G401 (cell line): Measurements from ENCODE around the gene OTC. TPM values are rescaled to one million over a fixed set of nuclear protein-coding genes. Genes with fewer than 3 reads are reported as not detected.

Experiments used
- DNase-seq: peaks from one replicate; pipeline ENCODE4 v3.0.0-alpha.2; 2015; ENCODE audit warnings: low spot score
- in situ Hi-C: cut with HindIII; loops from 2 replicates; pipeline ENCODE4 v1.10.0; 2016; ENCODE audit warnings: low sequenced_read_pairs, mixed read lengths
- total RNA-seq: library from RNA; depleted of rRNA; stranded (reverse); fragments of >200 nt; shearing (Covaris generic); gene quantifications from 2 replicates; pipeline ENCODE4 v1.2.3, GENCODE V29; 2014; rRNA removed

Gene OTC
- total RNA-seq = not detected in 2 replicates

DNA sequence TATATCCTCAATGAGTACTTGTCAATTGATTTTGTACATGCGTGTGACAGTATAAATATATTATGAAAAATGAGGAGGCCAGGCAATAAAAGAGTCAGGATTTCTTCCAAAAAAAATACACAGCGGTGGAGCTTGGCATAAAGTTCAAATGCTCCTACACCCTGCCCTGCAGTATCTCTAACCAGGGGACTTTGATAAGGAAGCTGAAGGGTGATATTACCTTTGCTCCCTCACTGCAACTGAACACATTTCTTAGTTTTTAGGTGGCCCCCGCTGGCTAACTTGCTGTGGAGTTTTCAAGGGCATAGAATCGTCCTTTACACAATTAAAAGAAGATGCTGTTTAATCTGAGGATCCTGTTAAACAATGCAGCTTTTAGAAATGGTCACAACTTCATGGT is at the start of gene OTC:
Gene OTC (plus strand): TSS at position 243 of the 400 bp plus-strand sequence. CDS start 93 bp downstream, at position 336.
- in situ Hi-C loops = no loop called here

DNA sequence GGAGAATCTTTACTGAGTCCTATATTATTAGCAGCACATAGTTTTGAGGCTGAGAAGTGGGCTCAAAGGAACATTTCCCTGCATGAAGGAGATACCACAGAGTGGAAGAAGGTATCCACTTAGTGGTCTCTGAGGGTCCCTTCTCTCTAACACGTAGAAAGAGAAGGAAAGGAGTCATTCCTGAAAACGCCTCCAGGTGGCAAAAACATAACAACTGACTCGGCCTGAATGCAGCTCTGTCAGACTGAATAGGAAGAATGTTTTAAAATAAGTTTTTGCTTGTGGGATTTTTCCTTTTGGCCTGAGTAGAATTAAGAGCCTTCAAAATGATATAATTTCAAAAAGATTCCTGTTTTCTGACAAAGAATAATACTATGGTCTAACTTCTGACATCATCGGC is 48.4 kb upstream of the OTC start:
- no peak for DNase-seq
- in situ Hi-C loops = no loop called here

More for the DNA sequence above, at the start of gene OTC:
- DNase-seq = no peak

DNA sequence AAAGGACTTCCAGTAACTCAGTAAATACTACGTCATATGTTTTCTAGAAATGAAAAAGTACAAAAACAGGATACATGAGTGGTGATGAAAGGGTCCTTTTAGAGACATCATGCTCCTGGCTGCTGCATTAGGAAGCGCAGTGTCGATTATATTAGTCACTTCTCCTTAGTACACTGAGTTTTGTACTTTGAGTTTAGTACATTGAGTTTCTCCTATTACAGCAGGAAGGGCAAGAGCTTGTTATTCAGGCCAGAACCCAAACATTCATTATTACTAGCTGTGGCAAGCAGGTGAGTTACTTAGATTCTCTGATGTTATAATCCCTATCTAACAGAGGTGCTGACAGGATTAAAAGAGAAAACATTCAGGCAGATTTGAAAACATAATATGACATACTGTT is 46.4 kb upstream of the OTC start:
- in situ Hi-C loops = no loop called here
- no peak for DNase-seq

DNA sequence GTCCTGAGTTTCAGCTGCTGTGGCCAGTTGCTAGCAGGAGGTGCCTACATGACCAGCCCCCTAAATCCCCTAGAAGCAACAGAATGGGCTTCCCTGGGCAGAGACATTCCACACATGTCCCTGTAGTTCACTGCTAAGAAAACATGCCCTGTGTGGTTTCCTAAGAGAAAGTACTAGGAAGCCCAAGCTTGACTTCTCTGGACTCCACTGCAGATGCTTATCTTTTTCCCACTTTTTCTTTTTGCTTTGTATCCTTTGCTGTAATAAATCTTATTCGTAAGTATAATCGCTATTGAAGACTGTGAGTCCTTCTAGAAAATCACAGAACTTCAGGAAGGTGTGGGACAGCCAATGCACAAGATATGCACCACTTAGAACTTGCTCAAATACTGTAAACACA is 40.7 kb upstream of the OTC start:
- DNase-seq = no peak
- in situ Hi-C loops = no loop called here

DNA sequence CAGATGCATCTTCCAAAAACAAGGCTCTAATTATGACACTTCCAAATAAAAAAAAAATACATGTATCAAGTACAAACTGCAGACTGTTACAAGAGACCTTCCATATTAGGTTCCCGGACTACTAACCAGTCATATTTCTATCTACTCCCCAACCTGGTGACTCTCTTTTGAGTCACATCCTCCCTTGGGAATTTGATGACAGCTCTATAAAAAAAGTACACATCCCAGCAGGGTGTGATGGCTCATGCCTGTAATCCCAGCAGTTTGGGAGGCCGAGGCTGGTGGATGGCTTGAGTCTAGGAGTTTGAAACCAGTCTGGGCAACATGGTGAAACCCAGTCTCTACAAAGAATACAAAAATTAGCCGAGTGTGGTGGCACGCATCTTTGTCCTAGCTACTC is 40.0 kb upstream of the OTC start:
- no peak for DNase-seq
- in situ Hi-C loops = no loop called here

DNA sequence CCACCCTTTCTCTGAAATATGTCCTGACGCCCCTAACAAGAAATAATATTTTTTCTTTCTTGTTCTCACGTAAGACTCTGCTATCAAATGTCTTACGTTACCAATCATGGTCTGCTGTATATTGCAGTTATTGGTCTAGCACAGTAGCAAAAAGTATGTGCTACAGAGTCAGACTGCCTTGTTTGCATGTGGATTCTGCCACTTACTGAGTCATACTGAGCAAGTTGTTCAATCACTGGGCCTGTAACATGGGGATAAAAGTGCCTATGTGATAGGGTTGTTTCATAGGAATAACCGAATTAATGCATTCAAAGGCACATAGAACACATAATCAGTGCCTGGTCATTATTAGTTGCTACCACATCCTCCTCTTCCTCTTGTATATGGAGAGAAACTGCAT is 39.2 kb upstream of the OTC start:
- DNase-seq = no peak
- in situ Hi-C loops = no loop called here

DNA sequence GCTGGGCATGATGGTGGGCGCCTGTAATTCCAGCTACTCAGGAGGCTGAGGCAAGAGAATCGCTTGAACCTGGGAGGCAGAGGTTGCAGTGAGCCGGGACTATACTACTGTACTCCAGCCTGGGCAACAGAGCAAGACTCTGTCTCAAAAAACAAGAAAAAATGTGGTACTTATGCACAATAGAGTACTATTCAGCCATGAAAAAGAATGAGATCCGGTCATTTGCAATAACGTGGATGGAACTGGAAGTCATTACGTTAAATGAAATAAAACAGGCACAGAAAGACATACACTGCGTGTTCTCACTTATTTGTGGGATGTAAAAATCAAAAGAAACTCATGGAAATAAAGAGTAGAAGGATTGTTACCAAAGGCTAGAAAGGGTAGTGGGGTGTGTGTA is 37.2 kb upstream of the OTC start:
- in situ Hi-C loops = no loop called here
- DNase-seq = no peak

DNA sequence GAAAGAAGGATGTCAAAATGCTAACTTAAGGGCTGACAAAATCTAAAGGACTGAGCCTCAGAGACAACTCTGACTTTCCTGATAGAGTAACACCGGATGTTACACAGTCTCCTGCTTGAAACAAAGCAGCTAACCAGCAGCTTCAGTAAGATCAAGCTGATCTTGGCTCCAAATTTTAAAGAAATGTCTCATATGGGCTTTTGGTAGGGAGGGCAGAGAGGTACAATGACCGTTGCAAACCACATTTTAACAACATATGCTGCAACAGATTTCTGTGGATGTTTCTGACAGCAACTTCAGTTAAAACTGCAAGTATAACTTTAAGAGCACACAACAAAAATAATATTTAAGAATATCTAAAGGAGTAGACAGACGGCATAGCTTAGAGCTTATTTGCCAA is 34.2 kb upstream of the OTC start:
- no peak for DNase-seq
- in situ Hi-C loops = no loop called here

DNA sequence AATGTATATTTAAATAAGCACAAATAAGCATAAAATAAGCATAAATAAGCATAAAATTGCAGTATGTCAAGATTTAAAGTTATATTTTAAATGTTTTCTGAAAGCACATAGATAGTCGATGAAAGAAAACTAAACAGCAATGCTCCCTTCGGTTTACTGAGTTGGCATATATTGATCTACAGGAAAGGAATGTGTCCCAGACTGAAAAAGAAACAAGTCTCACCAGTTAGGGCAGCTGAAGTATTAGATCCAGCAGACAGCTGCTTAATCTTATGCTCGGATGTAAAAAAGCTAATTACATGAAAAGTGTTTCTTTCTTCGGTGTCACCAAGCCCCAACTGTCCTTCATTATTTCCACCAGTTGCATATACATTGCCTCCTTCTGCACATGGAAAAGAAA is 33.8 kb upstream of the OTC start:
- in situ Hi-C loops = no loop called here
- no peak for DNase-seq

DNA sequence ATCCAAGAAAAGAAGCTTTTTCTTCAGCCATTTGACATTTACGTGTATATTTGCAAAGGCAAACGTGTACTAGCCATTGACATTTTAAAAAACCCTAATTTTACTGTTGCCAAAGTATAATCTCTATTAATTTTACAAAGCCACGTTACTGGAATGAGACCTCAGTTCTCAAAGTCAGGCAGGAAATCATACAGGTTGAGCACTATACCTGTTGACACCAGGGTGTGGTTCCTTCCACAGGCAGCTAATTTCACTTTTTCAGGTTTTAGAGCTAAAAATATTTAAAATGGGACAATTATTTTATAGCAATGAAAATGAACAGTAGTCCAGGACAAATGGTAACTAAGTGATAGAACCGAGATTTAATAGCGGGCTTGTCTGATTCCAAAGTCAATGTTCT is 31.6 kb upstream of the OTC start:
- in situ Hi-C loops = no loop called here
- DNase-seq = no peak

DNA sequence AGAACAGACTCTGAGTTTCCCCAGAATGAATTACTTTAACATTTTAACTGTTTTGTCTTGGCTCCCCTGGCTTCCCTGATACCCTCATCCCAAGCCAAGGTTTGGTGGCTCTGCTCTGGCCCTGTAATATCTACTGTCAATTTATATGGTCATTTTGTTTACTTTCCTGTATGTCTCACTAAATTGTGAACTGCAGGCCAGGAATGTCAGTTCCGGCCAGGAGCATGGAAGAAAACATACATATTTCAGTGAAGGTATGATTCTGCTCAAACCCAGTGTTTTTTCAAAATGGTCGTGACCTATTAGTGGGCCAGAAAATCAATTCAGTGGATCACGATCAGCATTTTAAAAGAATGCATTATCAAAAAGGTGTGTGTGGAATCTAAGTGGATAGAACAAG is 26.3 kb upstream of the OTC start:
- peak; percentile 1 for DNase-seq
- in situ Hi-C loops = no loop called here

DNA sequence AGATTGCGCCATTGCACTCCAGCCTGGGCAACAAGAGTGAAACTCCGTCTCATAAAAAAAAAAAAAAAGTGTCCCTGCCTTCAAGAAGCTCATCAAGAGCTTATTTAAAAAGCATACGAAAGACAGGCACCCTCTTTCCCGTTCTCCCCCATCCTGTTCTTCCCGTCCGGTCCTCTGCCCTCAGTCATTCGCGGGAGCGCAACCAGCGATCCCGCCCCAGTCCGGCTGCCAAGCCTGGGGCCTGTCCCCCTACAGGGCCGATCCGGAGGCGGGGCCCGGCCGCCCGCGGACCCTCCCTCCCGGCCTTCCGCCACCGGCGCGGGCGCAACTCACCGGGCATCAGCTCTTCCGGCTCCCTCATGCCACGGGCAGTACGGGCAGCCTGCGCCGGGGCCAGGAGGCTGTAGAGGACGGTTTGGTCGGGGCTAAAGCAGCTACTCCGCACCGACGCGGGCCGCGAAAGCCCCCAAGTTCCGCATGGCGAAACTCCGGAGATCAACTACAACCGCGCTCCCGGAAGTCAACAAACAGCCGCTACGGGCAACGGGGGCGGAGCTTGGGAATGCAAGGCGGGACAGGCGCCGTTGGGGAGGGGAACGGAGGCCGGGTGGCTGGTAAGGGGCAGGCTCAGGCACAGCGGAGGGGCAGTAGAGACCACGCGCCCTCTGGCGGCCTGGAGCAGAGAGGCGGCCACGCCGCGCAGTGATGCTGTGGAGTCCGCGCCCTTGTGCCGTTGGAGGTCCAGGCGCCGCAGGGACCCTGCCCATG is 25.2 kb upstream of the OTC start, which contains the start of gene RPGR:
Gene RPGR (minus strand): TSS at position 503 of the 768 bp plus-strand sequence. CDS start 142 bp downstream, at position 361.
- peak; percentile 87 for DNase-seq
- in situ Hi-C loops = no loop called here

DNA sequence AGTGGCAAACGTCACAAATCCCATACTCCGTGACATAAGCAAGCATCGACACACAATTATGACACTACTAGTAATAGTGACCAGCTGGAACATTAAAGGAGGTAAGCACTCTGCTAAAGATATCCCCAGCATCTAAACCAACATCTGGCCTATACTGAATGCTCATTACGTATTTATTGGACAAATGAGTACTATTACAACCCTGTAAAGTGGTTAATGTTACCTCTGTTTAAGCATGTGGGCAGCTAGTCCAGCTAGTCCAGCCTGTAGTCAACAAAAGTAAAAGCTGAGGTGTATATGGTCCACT is 24.7 kb upstream of the OTC start:
- DNase-seq = no peak
- in situ Hi-C loops = no loop called here

DNA sequence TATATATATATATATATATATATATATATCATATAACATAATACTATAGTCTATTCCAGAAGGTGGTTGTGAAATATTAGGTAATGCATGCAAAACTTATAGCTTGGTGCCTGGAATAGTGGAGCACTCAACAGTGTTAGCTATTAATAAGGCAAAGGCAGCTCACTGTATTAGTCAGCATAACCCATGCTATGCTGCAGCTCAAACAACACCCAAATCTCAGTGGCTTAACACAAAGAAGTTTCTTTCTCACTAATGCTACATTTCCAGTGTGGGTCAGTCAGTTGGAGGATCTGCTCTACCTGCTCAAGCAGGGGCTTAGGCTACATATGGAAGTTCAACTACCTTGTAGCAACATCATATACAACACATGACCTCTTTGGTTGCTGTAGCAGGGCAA is 19.9 kb upstream of the OTC start:
- no peak for DNase-seq
- in situ Hi-C loops = no loop called here

DNA sequence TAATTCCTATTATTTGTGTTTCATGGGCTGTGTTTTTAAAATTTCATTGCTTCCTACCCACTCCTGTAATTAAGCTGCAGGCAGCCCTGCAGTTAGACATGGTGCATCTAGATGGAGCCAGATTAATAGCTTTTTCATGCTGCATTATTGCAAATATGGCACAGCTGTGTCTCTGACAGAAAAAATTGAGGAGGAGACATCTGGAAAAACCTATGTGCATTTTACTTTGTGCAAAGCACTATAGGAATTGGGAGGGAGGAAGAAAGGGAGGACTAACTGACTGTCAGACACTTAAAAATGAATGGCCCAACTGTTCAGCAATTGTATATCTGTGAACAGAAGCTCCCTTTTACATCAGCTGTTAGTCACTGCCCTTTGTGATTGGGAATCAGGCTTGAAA is 17.0 kb upstream of the OTC start:
- in situ Hi-C loops = no loop called here

DNA sequence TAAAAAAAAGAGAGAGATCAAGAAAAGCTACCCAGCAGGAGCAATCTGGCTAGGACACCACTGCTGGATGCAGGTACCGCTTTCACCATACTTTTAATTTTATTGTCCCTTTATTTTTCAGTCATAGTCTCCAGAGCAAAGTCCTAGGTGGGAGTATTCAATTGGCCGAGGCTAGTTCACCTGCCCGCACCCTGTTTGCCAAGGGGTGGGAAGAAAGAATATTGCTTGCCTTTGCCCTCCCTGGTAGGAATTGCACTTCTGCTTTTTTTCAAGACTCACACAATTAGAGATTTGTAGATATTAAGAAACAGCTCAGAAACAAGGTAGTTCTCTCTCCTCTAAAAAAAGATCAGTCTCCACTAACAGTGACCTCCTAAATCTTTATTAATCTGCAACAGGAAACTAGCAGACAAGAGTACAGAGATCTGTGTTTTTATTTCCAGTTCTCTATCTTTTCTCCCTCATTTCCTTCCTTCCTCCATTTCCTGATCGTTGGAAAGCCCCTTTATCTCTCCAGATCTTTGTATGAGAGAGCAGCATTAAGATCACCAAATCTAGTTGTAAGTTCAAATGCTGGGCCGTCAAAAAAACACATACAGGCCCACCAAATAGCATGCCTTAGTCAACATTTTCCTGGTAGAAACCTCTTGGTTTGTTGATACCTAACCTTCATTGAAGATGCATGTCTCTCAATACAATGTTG is 15.7 kb upstream of the OTC start:
- DNase-seq = no peak
- in situ Hi-C loops = no loop called here

More for the DNA sequence above, 17.0 kb upstream of the OTC start:
- DNase-seq = no peak

DNA sequence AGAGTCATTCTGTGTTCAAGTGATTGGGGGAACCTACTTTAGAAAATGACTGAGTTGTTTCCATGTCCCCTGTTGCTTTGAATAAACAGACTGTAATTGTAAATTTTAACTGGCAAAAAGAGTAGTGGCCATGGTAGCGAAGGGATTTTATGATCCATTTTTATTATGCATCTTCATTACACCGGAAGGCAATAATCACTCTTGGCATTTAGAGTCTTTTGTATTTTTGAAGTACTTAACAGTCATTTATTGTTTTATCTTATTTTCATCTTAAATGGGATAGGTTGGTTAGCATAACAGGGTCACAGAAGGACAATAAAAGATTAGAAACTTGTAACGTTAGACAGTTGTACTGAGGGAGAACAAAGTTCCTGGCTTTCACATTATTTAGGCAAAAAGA is 11.0 kb upstream of the OTC start:
- DNase-seq = no peak
- in situ Hi-C loops = no loop called here

DNA sequence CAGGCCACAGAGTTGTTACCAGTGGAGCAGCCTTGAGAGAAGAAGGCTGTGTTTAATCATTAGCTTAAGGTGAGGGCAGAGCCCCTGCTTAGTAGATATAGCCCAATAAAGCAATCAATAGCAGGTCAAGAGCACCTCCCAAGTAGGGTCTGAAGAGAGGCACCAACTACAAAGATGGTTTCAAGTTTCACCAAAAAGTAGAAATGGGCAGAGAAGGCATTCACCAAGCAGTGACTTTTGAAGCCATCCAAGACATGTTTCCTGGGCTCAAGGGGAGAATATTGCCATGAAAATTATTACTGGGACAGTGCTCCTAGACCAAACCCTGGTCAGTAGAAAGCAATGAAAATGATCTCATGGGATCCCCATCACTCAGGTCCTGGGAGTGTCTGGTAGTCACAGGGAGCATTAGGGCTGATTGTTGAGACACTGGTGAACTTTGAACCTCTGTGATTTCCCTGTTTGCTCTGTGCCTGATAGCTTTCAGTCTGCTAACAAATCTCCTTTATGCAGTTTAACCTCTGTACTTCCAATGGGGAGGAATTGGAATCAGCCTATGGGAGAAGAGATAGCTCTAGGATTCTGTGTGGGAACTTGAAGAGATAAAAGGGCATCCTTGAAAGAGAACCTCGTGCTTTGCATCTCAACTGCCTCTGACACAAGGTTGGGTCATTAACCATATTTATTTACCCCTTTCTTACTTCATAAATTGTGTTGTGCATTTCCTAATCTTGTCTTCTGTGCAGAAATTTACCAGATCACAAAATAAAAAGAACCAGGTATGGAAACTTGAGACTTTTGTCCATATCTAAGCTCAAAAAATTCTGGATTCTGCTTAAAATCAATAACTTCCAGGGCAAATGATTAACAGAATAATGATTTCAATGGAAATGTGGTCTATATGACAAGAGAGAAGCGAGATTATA is 9.3 kb upstream of the OTC start:
- in situ Hi-C loops = no loop called here
- no peak for DNase-seq

DNA sequence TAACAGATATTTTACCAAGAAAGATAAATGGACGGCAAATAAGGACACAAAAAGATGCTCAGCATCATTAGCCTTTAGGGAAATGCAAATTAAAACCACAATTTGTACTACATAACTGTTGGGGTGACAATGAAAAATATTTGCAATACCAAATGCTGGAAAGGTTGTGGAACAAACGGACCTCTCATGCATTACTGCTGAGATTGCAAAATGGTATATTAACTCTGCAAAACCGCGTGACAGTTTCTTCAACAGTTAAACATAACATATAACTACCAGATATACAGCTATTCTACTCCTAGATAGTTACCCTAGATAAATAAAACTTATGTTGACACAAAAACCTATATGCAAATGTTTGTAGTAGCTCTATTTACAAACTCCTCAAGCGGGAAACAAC is 6.3 kb upstream of the OTC start:
- in situ Hi-C loops = no loop called here
- no peak for DNase-seq

DNA sequence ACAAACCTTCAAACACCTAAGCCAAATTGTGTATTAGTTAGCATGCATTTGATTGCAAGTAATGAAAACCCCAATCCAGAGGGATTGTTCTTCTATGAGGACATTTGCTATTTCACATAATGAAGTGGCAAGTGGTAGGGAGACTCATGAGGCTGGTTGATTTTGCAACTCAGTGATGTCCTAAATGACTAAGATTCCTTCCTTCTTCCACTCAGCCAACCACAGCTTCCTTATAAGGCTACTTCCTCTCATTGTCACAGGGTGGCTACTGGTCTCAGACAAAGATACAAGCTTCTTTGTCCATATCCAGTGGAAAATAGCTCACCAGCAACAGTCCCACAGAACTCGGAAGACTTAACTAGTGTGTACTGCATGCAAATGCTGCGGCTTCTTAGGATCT is 5.3 kb upstream of the OTC start:
- in situ Hi-C loops = no loop called here
- no peak for DNase-seq
